ENCODE data around the gene PVRIG.
"Not testable (repeated sequence)": the region's sequence is repeated elsewhere in the genome, so short reads cannot be mapped to it uniquely, and the experiment has no call there.

Gene PVRIG

DNA sequence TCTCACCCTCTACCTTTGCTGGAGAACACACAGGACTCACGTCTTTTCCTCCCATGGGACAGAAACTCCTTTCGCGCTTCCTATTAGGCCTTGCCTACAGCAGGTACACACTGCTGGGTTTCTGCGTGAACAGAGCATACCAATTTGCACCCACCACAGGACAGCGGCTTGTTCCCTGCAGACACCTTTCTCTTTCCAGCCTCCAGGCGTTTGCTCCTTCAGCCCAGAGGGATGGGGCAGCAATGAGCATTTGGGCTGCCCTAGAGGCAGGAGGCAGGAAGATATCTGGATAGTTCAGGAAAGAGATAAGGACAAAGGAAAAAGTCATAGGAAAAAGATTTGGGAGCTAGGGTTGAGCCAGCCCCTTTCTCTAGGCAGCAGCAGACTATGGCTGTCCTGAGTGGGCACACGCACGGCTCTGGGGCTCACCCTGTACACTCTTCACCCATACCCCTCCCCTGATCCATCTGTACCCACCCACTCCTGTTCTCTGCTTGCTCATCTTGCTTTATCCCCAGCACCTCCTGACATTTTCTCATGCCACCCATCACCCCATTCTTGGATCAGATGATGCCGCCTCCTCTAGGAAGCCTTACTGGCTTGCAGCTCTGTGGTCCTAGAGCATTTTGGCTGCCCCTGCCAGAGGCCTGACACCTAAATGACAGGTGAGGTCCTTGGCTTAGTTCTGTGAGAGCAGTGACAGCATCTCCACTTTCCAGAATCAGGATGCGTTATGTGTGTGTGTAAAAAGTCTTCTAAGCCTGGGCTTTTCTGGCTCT lies 47.0 kb downstream of the PVRIG start:
- CTCF ChIA-PET = no interaction called here
- TF ChIP-seq, protein P1, sequence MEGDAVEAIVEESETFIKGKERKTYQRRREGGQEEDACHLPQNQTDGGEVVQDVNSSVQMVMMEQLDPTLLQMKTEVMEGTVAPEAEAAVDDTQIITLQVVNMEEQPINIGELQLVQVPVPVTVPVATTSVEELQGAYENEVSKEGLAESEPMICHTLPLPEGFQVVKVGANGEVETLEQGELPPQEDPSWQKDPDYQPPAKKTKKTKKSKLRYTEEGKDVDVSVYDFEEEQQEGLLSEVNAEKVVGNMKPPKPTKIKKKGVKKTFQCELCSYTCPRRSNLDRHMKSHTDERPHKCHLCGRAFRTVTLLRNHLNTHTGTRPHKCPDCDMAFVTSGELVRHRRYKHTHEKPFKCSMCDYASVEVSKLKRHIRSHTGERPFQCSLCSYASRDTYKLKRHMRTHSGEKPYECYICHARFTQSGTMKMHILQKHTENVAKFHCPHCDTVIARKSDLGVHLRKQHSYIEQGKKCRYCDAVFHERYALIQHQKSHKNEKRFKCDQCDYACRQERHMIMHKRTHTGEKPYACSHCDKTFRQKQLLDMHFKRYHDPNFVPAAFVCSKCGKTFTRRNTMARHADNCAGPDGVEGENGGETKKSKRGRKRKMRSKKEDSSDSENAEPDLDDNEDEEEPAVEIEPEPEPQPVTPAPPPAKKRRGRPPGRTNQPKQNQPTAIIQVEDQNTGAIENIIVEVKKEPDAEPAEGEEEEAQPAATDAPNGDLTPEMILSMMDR (IDR thresholded peaks at IDR 0.05; ENCODE audit: insufficient read depth, low read length, missing control alignments) = no peak
- POLR2A ChIA-PET = no interaction called here
- no peak overlapping the region for H3K4me3 ChIP-seq (ENCODE audit: low read depth, low read length)
- no peak for DNase-seq (ENCODE audit: low read depth, low spot score)

- TF ChIP-seq, protein P1 (IDR thresholded peaks at IDR 0.05; ENCODE audit: insufficient read depth, low read length, missing control alignments) = no peak
- ChIA-PET POLR2A (no interaction called here), CTCF (no interaction called here)
- H3K4me3 ChIP-seq (ENCODE audit: low read depth, low read length) = no peak overlapping the region
- DNase-seq (ENCODE audit: low read depth, low spot score) = no peak
These were observed 47.9 kb downstream of the PVRIG start for GRCh38 chr7:100267648-100268047.

DNA sequence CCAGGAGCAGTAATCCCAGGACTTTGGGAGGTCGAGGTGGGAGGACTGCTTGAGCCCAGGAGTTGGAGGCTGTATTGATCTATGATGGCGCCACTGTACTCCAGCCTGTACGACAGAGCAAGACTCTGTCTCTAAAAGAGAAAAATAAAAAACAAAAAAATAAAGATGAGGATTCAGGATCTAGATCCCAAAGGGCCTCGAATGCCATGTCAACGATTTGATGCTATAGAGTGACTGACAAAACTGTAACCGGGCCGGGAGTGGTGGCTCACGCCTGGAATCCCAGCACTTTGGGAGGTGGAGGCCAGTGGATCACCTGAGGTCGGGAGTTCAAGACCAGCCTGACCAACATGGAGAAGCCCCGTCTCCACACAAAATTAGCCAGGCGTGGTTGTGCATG lies 49.1 kb downstream of the PVRIG start:
- CTCF ChIA-PET; DNase-seq (ENCODE audit: low read depth, low spot score); POLR2A ChIA-PET; H3K4me3 ChIP-seq (ENCODE audit: low read depth, low read length): not testable (repeated sequence)

DNA sequence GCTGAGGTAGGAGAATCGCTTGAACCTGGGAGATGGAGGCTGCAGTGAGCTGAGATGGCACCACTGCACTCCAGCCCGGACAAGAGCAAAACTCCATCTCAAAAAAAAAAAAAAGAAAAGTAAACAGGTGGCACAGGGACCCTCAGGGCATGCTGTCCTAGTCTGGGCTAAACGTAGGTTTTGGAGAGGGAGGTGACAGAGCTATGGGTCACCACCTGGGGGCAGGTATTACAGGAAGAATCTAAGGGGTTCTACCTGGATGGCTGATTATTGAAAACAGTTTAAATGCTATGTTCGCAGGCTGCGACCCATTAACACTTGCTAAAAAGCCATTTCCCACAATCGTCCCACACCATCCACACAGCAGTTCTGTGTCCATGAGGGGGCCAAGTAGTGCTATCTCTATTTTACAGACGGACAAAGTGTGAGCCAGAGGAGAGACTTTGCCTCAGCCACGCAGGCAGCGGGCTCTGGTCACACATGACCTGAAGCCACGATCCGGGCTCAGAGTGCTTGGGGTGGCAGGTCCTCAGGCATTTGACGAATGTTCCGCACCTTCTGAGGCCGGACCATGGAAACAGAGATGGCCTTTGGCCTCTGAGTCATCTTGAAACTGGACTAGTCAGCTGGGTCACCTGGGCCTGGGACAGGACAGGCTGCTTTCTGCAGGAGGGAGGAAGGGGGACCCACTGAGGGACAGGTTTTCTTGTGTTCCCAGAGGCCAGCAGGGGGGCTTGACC lies 49.7 kb downstream of the PVRIG start:
- CTCF ChIA-PET; POLR2A ChIA-PET; H3K4me3 ChIP-seq (ENCODE audit: low read depth, low read length); DNase-seq (ENCODE audit: low read depth, low spot score): not testable (repeated sequence)

DNA sequence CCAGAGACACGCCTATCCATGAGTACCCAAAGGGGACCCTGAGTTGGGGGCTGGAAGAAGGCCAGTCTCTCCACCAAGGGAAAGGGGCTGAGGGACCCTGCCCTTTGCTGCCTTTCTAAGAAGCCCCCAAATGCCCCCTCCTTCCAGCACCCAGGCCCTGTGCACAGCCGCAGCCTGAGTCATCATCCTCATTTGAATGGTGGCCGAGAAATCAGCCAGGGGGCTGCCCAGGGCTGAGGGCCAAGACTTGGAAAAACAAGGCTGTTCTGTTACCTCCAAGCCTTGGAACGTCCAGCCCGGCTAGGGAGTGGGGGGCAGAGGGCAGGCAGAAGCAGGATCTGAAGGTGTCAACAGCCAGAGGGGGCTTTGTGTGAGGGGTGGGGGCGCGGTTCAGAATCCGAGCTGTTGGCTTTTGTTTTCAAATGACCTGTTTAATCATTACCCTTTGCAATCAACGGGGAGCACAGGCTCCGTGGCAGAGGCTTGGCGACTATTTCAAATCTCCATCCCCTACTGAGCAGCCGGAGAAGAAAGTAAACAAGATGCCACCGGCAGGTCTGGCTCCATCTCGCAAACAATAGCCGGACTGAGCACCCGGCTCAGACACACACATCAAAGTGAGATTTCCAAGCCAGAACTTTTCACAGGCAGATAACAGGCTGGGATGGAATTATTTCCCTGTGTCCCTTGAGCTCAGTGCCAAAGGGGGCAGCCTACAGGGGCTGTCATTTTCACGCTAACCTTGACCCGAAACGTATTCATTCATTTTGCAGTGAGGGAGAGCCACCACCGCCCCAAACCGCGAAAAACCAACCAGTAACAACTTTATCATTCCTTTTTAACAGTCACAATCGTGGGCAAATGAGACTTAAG lies 50.5 kb downstream of the PVRIG start:
- POLR2A ChIA-PET; CTCF ChIA-PET; DNase-seq (ENCODE audit: low read depth, low spot score): not testable (repeated sequence)
- peak overlapping the region; percentile 69 for H3K4me3 ChIP-seq (ENCODE audit: low read depth, low read length)

Measured in AG04449 (cell line).